ENCODE results near the gene NAV1.
"Not testable (repeated sequence)": the region's sequence is repeated elsewhere in the genome, so short reads cannot be mapped to it uniquely, and the experiment has no call there.

NAV1 gene

GRCh38 chr1:201503397-201504176, 35.3 kb upstream of the NAV1 start:
- DNase-seq = peak; percentile 99

- no peak for DNase-seq
These were observed 34.7 kb upstream of the NAV1 start for GRCh38 chr1:201504179-201504631.

GRCh38 chr1:201504799-201505502, 34.0 kb upstream of the NAV1 start:
- DNase-seq = no peak

- peak; percentile 80 for DNase-seq
These were observed 33.4 kb upstream of the NAV1 start for GRCh38 chr1:201505503-201505890.

- no peak for DNase-seq
These were observed 32.8 kb upstream of the NAV1 start for GRCh38 chr1:201506092-201506491.

- DNase-seq = peak; percentile 90
These were observed 32.2 kb upstream of the NAV1 start, which contains the start of gene CSRP1 for GRCh38 chr1:201506557-201507359. Gene CSRP1, minus strand, starts transcription at chr1:201507123. Its CDS starts 10,820 bp downstream, at chr1:201496303.

- no peak for DNase-seq
These were observed 31.6 kb upstream of the NAV1 start for GRCh38 chr1:201507360-201507675.

- no peak for DNase-seq
These were observed 30.1 kb upstream of the NAV1 start for GRCh38 chr1:201508809-201509208.

GRCh38 chr1:201509601-201510374, 29.1 kb upstream of the NAV1 start:
- no peak for DNase-seq

GRCh38 chr1:201510734-201511133, 28.2 kb upstream of the NAV1 start:
- no peak for DNase-seq

GRCh38 chr1:201511396-201511940, 27.5 kb upstream of the NAV1 start:
- DNase-seq = no peak

GRCh38 chr1:201511941-201512539, 26.9 kb upstream of the NAV1 start:
- no peak for DNase-seq

GRCh38 chr1:201513498-201514243, 25.3 kb upstream of the NAV1 start:
- no peak for DNase-seq

GRCh38 chr1:201514466-201514865, 24.5 kb upstream of the NAV1 start:
- DNase-seq = no peak

- DNase-seq = no peak
These were observed 23.7 kb upstream of the NAV1 start for GRCh38 chr1:201515062-201515750.

GRCh38 chr1:201515895-201516294, 23.0 kb upstream of the NAV1 start:
- DNase-seq = no peak

GRCh38 chr1:201516511-201517127, 22.3 kb upstream of the NAV1 start:
- no peak for DNase-seq

- no peak for DNase-seq
These were observed 21.3 kb upstream of the NAV1 start for GRCh38 chr1:201517631-201518030.

GRCh38 chr1:201518071-201518470, 20.9 kb upstream of the NAV1 start:
- no peak for DNase-seq

- DNase-seq = not testable (repeated sequence)
These were observed 18.8 kb upstream of the NAV1 start for GRCh38 chr1:201520046-201520575.
